Activated naive CD4-positive, alpha-beta T cell treated with anti-CD3 and anti-CD28 coated beads, Interleukin-2, amount 50 U/mL, for 24 hours (primary cell): ENCODE data around the gene USP17L10.
"Not testable (repeated sequence)": the region's sequence is repeated elsewhere in the genome, so short reads cannot be mapped to it uniquely, and the experiment has no call there.

ENCODE experiments used
- H3K27ac Mint-ChIP-seq: one replicate; pipeline ENCODE4 v1.8.0; 2021; ENCODE audit warnings: mild to moderate bottlenecking, mixed read lengths
- H3K27me3 Mint-ChIP-seq: one replicate; pipeline ENCODE4 v1.8.0; 2021; ENCODE audit warnings: mixed read lengths
- H3K36me3 Mint-ChIP-seq: one replicate; pipeline ENCODE4 v1.8.0; 2021; ENCODE audit warnings: mixed read lengths
- H3K4me1 Mint-ChIP-seq: one replicate; pipeline ENCODE4 v1.8.0; 2021; ENCODE audit warnings: mixed read lengths
- H3K4me3 Mint-ChIP-seq: one replicate; pipeline ENCODE4 v1.8.0; 2021; ENCODE audit warnings: mild to moderate bottlenecking, mixed read lengths
- H3K9me3 Mint-ChIP-seq: one replicate; pipeline ENCODE4 v1.8.0; 2021; ENCODE audit warnings: mixed read lengths

The USP17L10 gene, protein sequence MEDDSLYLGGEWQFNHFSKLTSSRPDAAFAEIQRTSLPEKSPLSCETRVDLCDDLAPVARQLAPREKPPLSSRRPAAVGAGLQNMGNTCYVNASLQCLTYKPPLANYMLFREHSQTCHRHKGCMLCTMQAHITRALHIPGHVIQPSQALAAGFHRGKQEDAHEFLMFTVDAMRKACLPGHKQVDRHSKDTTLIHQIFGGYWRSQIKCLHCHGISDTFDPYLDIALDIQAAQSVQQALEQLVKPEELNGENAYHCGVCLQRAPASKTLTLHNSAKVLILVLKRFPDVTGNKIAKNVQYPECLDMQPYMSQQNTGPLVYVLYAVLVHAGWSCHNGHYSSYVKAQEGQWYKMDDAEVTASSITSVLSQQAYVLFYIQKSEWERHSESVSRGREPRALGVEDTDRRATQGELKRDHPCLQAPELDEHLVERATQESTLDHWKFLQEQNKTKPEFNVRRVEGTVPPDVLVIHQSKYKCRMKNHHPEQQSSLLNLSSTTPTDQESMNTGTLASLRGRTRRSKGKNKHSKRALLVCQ

GRCh38 chr4:9210357-9210756 is at the start of gene USP17L10:
USP17L10 (plus strand) TSS chr4:9210657; CDS start chr4:9210657, 0 bp downstream.
- not testable (repeated sequence) for H3K27ac Mint-ChIP-seq, H3K9me3 Mint-ChIP-seq, H3K4me3 Mint-ChIP-seq, H3K36me3 Mint-ChIP-seq, H3K27me3 Mint-ChIP-seq, H3K4me1 Mint-ChIP-seq

DNA sequence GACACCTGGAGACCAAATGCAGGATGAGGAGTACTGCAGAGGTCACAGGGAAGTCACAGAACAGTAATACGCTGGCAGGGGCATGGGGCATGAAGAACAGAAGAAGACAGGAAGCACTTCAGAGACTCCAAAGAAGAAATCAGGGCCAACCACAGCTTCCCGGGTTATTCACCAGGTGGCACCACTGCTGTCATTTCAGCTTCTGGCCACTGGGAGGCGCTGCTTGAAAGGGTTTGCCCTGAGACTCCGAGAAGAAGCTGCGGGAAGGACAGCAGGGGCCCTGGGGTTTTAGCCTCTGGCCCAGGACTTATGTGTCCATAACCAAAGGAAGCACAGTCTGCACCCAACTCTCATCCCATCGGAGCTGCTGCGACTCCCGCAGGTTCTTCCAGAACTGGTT is 44.5 kb upstream of the USP17L10 start:
- not testable (repeated sequence) for H3K4me1 Mint-ChIP-seq, H3K27me3 Mint-ChIP-seq, H3K9me3 Mint-ChIP-seq, H3K4me3 Mint-ChIP-seq, H3K36me3 Mint-ChIP-seq, H3K27ac Mint-ChIP-seq

DNA sequence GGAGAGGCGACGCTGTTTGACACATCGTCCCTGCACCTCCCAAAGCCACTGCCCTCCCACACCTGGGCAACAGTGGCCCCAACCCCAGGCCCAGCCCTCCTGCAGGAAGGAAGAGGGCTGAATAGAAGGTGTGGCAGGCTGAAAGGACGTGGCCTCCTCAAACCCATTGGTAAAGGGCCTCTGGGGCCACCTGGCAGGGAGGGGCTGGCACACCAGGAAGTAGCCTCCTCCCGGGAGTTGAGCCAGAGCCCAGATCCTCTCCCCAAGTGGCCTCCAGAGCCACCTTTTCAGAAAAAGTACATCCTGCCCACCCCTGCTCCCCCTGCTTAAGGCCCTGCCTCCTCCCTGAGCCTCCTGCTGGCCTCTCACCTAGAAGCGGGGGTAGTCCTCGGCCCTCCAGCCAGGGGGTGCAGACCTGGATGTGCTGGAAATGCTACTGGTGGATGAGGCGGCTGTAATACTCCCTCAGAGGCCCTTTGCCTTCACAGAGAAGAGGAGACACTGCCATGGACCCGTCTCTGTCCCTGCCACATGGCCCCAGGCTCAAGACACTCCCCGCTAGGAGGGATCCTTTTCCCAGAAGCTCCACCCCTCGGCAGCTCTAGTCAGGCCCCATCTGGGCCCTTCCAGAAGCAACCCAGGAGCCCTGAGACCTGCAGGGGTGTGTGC is 40.5 kb upstream of the USP17L10 start, which contains the start of gene FAM90A26:
Gene FAM90A26, plus strand, starts transcription at position 619 of the 669 bp plus-strand sequence. CDS start 2,764 bp downstream, outside the sequence.
- H3K36me3 Mint-ChIP-seq, H3K4me1 Mint-ChIP-seq, H3K27ac Mint-ChIP-seq, H3K9me3 Mint-ChIP-seq, H3K4me3 Mint-ChIP-seq, H3K27me3 Mint-ChIP-seq: not testable (repeated sequence)

- not testable (repeated sequence) for H3K4me3 Mint-ChIP-seq, H3K4me1 Mint-ChIP-seq, H3K9me3 Mint-ChIP-seq, H3K27ac Mint-ChIP-seq, H3K27me3 Mint-ChIP-seq, H3K36me3 Mint-ChIP-seq
Observed at GRCh38 chr4:9214701-9215100, 4.2 kb downstream of the USP17L10 start.

GRCh38 chr4:9215105-9215504 is 4.6 kb downstream of the USP17L10 start, which contains the start of gene USP17L11:
USP17L11 (plus strand) TSS chr4:9215405; CDS start chr4:9215405, 0 bp downstream.
- not testable (repeated sequence) for H3K36me3 Mint-ChIP-seq, H3K4me3 Mint-ChIP-seq, H3K27me3 Mint-ChIP-seq, H3K4me1 Mint-ChIP-seq, H3K27ac Mint-ChIP-seq, H3K9me3 Mint-ChIP-seq

DNA sequence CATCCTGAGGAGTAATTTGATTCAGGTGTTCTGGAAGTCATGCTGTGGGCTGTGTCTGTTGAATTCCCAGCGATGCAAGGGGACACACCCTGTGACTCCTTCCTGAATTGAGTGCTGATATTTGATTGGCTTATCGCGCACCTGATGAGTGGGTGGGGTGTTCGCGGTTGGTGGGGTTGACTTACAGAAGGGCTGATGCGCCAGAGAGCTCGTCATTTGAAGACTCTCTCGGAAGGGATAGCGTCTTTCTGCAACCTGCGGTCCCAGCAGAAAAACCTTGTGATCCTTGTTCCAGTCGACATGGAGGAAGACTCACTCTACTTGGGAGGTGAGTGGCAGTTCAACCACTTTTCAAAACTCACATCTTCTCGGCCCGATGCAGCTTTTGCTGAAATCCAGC is 9.4 kb downstream of the USP17L10 start, which contains the start of gene USP17L12:
Gene USP17L12, plus strand, starts transcription at position 301 of the 400 bp plus-strand sequence. Its CDS starts 0 bp downstream, at position 301.
- not testable (repeated sequence) for H3K4me3 Mint-ChIP-seq, H3K27ac Mint-ChIP-seq, H3K36me3 Mint-ChIP-seq, H3K4me1 Mint-ChIP-seq, H3K9me3 Mint-ChIP-seq, H3K27me3 Mint-ChIP-seq

- H3K4me3 Mint-ChIP-seq, H3K36me3 Mint-ChIP-seq, H3K4me1 Mint-ChIP-seq, H3K27ac Mint-ChIP-seq, H3K27me3 Mint-ChIP-seq, H3K9me3 Mint-ChIP-seq: not testable (repeated sequence)
Observed at GRCh38 chr4:9224596-9224995, 14.1 kb downstream of the USP17L10 start, which contains the start of gene USP17L13. USP17L13 (plus strand) TSS chr4:9224896; CDS start chr4:9224896, 0 bp downstream.

DNA sequence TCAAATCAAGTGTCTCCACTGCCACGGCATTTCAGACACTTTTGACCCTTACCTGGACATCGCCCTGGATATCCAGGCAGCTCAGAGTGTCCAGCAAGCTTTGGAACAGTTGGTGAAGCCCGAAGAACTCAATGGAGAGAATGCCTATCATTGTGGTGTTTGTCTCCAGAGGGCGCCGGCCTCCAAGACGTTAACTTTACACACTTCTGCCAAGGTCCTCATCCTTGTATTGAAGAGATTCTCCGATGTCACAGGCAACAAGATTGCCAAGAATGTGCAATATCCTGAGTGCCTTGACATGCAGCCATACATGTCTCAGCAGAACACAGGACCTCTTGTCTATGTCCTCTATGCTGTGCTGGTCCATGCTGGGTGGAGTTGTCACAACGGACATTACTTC is 19.8 kb downstream of the USP17L10 start:
- H3K4me1 Mint-ChIP-seq, H3K27ac Mint-ChIP-seq, H3K27me3 Mint-ChIP-seq, H3K9me3 Mint-ChIP-seq, H3K36me3 Mint-ChIP-seq, H3K4me3 Mint-ChIP-seq: not testable (repeated sequence)

GRCh38 chr4:9234085-9234484 is 23.6 kb downstream of the USP17L10 start, which contains the start of gene USP17L15:
USP17L15 (plus strand) TSS chr4:9234385; CDS start chr4:9234385, 0 bp downstream.
- not testable (repeated sequence) for H3K27me3 Mint-ChIP-seq, H3K4me1 Mint-ChIP-seq

DNA sequence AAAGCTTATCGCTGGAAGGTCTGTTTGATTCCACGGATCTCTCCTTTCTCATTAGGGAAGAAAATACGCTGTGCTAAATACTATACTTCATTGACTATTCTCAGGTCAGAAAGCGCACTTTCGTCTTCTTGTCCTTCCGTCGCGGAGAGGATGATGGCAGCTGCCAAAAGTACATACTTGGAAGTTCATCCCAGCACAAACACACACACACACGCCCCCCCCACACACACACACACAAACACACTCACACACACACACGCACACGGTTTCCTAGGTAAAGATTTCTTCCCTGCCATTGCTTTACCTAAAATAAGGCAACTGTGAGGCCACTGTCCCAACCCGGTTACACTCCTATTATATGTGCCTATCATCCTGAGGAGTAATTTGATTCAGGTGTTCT is 28.0 kb downstream of the USP17L10 start:
- not testable (repeated sequence) for H3K9me3 Mint-ChIP-seq, H3K4me3 Mint-ChIP-seq, H3K4me1 Mint-ChIP-seq, H3K36me3 Mint-ChIP-seq, H3K27ac Mint-ChIP-seq, H3K27me3 Mint-ChIP-seq

More at GRCh38 chr4:9234085-9234484, 23.6 kb downstream of the USP17L10 start, which contains the start of gene USP17L15:
- not testable (repeated sequence) for H3K4me3 Mint-ChIP-seq, H3K9me3 Mint-ChIP-seq, H3K36me3 Mint-ChIP-seq, H3K27ac Mint-ChIP-seq

DNA sequence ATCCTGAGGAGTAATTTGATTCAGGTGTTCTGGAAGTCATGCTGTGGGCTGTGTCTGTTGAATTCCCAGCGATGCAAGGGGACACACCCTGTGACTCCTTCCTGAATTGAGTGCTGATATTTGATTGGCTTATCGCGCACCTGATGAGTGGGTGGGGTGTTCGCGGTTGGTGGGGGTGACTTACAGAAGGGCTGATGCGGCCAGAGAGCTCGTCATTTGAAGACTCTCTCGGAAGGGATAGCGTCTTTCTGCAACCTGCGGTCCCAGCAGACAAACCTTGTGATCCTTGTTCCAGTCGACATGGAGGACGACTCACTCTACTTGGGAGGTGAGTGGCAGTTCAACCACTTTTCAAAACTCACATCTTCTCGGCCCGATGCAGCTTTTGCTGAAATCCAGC is 33.1 kb downstream of the USP17L10 start, which contains the start of gene USP17L17:
Gene USP17L17, plus strand, starts transcription at position 301 of the 400 bp plus-strand sequence. Its CDS starts 0 bp downstream, at position 301.
- not testable (repeated sequence) for H3K36me3 Mint-ChIP-seq, H3K9me3 Mint-ChIP-seq, H3K27me3 Mint-ChIP-seq, H3K4me3 Mint-ChIP-seq, H3K4me1 Mint-ChIP-seq, H3K27ac Mint-ChIP-seq

DNA sequence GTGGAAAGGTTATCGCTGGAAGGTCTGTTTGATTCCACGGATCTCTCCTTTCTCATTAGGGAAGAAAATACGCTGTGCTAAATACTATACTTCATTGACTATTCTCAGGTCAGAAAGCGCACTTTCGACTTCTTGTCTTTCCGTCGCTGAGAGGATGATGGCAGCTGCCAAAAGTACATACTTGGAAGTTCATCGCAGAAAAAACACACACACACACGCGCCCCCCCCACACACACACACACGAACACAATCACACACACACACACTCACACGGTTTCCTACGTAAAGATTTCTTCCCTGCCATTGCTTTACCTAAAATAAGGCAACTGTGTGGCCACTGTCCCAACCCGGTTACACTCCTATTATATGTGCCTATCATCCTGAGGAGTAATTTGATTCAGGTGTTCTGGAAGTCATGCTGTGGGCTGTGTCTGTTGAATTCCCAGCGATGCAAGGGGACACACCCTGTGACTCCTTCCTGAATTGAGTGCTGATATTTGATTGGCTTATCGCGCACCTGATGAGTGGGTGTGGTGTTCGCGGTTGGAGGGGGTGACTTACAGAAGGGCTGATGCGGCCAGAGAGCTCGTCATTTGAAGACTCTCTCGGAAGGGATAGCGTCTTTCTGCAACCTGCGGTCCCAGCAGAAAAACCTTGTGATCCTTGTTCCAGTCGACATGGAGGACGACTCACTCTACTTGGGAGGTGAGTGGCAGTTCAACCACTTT is 37.7 kb downstream of the USP17L10 start, which contains the start of gene USP17L18:
Gene USP17L18, plus strand, starts transcription at position 678 of the 728 bp plus-strand sequence. Its CDS starts 0 bp downstream, at position 678.
- not testable (repeated sequence) for H3K27ac Mint-ChIP-seq, H3K36me3 Mint-ChIP-seq, H3K9me3 Mint-ChIP-seq, H3K27me3 Mint-ChIP-seq, H3K4me3 Mint-ChIP-seq, H3K4me1 Mint-ChIP-seq

- H3K4me3 Mint-ChIP-seq, H3K4me1 Mint-ChIP-seq, H3K9me3 Mint-ChIP-seq, H3K27ac Mint-ChIP-seq, H3K36me3 Mint-ChIP-seq, H3K27me3 Mint-ChIP-seq: not testable (repeated sequence)
Observed at GRCh38 chr4:9253078-9253477, 42.6 kb downstream of the USP17L10 start, which contains the start of gene USP17L19. USP17L19 (plus strand) TSS chr4:9253378; CDS start chr4:9253378, 0 bp downstream.

GRCh38 chr4:9257824-9258223 is 47.4 kb downstream of the USP17L10 start, which contains the start of gene USP17L20:
USP17L20 (plus strand) TSS chr4:9258124; CDS start chr4:9258124, 0 bp downstream.
- H3K36me3 Mint-ChIP-seq, H3K4me3 Mint-ChIP-seq, H3K4me1 Mint-ChIP-seq, H3K9me3 Mint-ChIP-seq, H3K27ac Mint-ChIP-seq, H3K27me3 Mint-ChIP-seq: not testable (repeated sequence)
